ENCODE measurements around the gene JAML. TPM values are rescaled to one million over a fixed set of nuclear protein-coding genes. Genes with fewer than 3 reads are reported as not detected.
A peak's percentile ranks its signal among the peaks of the same experiment; 100 is the strongest.

Gene JAML
- total RNA-seq, 2 experiments from 2014 or later = 26.7 to 30.3 TPM

DNA sequence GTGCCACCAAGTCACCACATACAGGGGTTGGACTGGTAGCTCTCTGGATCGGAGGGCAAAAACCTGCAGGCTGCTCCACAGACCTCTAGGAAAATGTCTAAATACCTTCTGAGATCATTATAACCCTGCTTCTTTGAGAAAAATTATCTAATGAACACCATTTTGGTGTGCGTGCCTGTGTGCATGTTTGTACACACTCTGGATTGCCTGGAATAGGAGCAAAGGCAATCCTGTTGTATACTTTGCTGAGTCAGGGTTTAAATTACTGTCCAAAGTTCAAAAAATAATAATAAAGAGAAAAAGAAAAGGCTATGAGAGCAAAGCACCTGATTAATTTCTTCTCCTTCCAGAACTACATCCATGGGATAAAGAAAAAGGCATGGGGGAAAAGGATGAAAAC is 11.0 kb downstream of the JAML start:
- Mint-ChIP-seq H3K4me1 (ENCODE audit: low read depth) (peaks cover 79% of the 10 kb centered on the region), H3K27ac (no peak overlapping the region), H3K9me3 (no peaks in the 10 kb centered on the region), H3K27me3 (no peaks in the 10 kb centered on the region), H3K4me3 (peak overlapping the region; percentile 58), H3K36me3 (ENCODE audit: low read depth) (peaks cover 64% of the 10 kb centered on the region)
- Histone ChIP-seq H3K27me3 (ENCODE audit: control insufficient read depth in 1 of 2, insufficient read depth in 2 of 2, low read length in 2 of 2) (no peaks in the 10 kb centered on the region), H3K36me3 (ENCODE audit: insufficient read depth, low read length) (peaks cover 49% of the 10 kb centered on the region), H3K4me3 (ENCODE audit: low read length) (no peak overlapping the region), H3K4me1 (ENCODE audit: insufficient read depth, low read length) (peaks cover 63% of the 10 kb centered on the region), H3K27ac (ENCODE audit: low read depth in 1 of 2, low read length in 2 of 2) (peak overlapping the region in 1 of 2 donors; percentile 33), H3K9me3 (ENCODE audit: control insufficient read depth in 1 of 2, insufficient read depth in 1 of 2, low read length in 2 of 2) (no peaks in the 10 kb centered on the region)
- intact Hi-C loops (cut with DNase I, micrococcal nuclease) = loop anchor here in 1 of 2 experiments (2.0 kb wide), 1 partner anchor 15 kb away; no protein-coding TSS in a partner anchor
- ATAC-seq (ENCODE audit: poor library complexity) (no peak), DNase-seq (no peak)
- TF ChIP-seq, protein P1, sequence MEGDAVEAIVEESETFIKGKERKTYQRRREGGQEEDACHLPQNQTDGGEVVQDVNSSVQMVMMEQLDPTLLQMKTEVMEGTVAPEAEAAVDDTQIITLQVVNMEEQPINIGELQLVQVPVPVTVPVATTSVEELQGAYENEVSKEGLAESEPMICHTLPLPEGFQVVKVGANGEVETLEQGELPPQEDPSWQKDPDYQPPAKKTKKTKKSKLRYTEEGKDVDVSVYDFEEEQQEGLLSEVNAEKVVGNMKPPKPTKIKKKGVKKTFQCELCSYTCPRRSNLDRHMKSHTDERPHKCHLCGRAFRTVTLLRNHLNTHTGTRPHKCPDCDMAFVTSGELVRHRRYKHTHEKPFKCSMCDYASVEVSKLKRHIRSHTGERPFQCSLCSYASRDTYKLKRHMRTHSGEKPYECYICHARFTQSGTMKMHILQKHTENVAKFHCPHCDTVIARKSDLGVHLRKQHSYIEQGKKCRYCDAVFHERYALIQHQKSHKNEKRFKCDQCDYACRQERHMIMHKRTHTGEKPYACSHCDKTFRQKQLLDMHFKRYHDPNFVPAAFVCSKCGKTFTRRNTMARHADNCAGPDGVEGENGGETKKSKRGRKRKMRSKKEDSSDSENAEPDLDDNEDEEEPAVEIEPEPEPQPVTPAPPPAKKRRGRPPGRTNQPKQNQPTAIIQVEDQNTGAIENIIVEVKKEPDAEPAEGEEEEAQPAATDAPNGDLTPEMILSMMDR (IDR thresholded peaks at IDR 0.05) = no peak
- CTCF ChIA-PET = interaction anchor here (0.9 to 1.9 kb wide), 6 partner anchors 11 to 41 kb away, joined by 3 to 13 read pairs (median 4); partner anchors contain the start of gene JAML
- POLR2A ChIA-PET = interaction anchor here (0.7 to 3.7 kb wide), 11 partner anchors 10 to 132 kb away, joined by 3 to 23 read pairs (median 5); partner anchors contain the start of genes CD3D, CD3E, JAML and MPZL2

DNA sequence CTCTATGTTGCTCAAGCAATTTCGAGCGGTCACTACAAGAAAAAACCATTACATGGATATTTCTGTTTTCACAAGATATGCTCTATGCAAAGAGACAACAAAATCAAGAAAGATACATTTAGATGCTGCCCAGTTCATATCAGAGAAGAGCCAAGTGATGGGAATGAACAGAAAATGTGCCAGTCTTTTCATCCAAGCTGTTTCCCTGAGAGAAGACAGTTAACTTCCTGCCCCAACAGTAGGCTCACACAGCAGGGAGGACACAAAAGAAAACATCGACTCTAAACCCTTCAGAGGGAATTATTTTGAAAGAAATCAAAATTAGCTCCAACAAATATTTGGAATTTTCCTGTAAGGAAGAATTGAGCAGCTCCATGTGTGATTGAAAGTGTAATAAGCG is 11.6 kb downstream of the JAML start:
- Histone ChIP-seq H3K36me3 (ENCODE audit: insufficient read depth, low read length) (peaks cover 55% of the 10 kb centered on the region), H3K4me1 (ENCODE audit: insufficient read depth, low read length) (peaks cover 59% of the 10 kb centered on the region), H3K27ac (ENCODE audit: low read depth in 1 of 2, low read length in 2 of 2) (no peak overlapping the region), H3K27me3 (ENCODE audit: control insufficient read depth in 1 of 2, insufficient read depth in 2 of 2, low read length in 2 of 2) (no peaks in the 10 kb centered on the region), H3K9me3 (ENCODE audit: control insufficient read depth in 1 of 2, insufficient read depth in 1 of 2, low read length in 2 of 2) (no peaks in the 10 kb centered on the region), H3K4me3 (ENCODE audit: low read length) (no peak overlapping the region)
- intact Hi-C loops (cut with DNase I, micrococcal nuclease) = no loop called here
- Mint-ChIP-seq H3K4me3 (peak overlapping the region; percentile 12), H3K27me3 (no peaks in the 10 kb centered on the region), H3K4me1 (ENCODE audit: low read depth) (peaks cover 74% of the 10 kb centered on the region), H3K9me3 (no peaks in the 10 kb centered on the region), H3K27ac (no peak overlapping the region), H3K36me3 (ENCODE audit: low read depth) (peaks cover 69% of the 10 kb centered on the region)
- POLR2A ChIA-PET = interaction anchor here (0.8 to 1.2 kb wide), 2 partner anchors 13 to 39 kb away, joined by 3 to 5 read pairs; partner anchors contain the start of gene MPZL3
- TF ChIP-seq, protein P1 (IDR thresholded peaks at IDR 0.05) = no peak
- CTCF ChIA-PET = interaction anchor here (1.0 to 1.9 kb wide), 2 partner anchors 11 to 42 kb away, joined by 3 to 5 read pairs; no protein-coding TSS in a partner anchor
- ATAC-seq (ENCODE audit: poor library complexity) (no peak), DNase-seq (no peak)

DNA sequence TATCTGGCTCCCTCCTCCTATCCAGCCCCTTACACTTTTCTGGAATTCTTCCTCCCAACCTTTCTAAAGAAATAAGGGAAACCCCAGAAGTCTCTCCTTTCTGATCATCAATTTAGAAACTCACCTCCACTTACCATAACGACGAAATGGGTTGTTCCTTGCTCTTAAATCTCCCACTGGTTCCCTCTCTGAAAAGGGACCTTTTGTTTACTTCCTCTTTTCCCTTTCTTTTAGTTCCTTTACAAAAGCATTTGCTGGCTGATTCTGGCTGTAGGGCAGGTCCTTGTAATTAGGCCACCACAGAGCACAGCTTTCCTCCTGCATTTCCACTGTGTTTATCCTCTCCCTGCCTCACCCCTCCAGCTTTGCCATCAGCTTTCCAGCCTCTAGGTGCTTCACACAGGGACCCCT is 12.0 kb downstream of the JAML start:
- Mint-ChIP-seq H3K4me3 (no peak overlapping the region), H3K4me1 (ENCODE audit: low read depth) (peaks cover 70% of the 10 kb centered on the region), H3K27ac (no peak overlapping the region), H3K36me3 (ENCODE audit: low read depth) (peaks cover 73% of the 10 kb centered on the region), H3K9me3 (no peaks in the 10 kb centered on the region), H3K27me3 (no peaks in the 10 kb centered on the region)
- POLR2A ChIA-PET = interaction anchor here (0.8 to 1.2 kb wide), 2 partner anchors 14 to 39 kb away, joined by 3 to 5 read pairs; partner anchors contain the start of gene MPZL3
- no peaks in the 10 kb centered on the region for H3K9me3 ChIP-seq (ENCODE audit: control insufficient read depth in 1 of 2, insufficient read depth in 1 of 2, low read length in 2 of 2)
- no peak for ATAC-seq (ENCODE audit: poor library complexity)
- DNase-seq = no peak
- no peaks in the 10 kb centered on the region for H3K27me3 ChIP-seq (ENCODE audit: control insufficient read depth in 1 of 2, insufficient read depth in 2 of 2, low read length in 2 of 2)
- peaks cover 58% of the 10 kb centered on the region for H3K4me1 ChIP-seq (ENCODE audit: insufficient read depth, low read length)
- CTCF ChIA-PET = interaction anchor here (1.0 to 1.9 kb wide), 2 partner anchors 10 to 42 kb away, joined by 3 to 5 read pairs; no protein-coding TSS in a partner anchor
- TF ChIP-seq, protein P1 (IDR thresholded peaks at IDR 0.05) = no peak
- no peak overlapping the region for H3K27ac ChIP-seq (ENCODE audit: low read depth in 1 of 2, low read length in 2 of 2)
- intact Hi-C loops (cut with DNase I, micrococcal nuclease) = no loop called here
- no peak overlapping the region for H3K4me3 ChIP-seq (ENCODE audit: low read length)
- H3K36me3 ChIP-seq (ENCODE audit: insufficient read depth, low read length) = peaks cover 58% of the 10 kb centered on the region
